K562 (cell line): ENCODE data around the gene ZFX. TPM values are rescaled to one million over a fixed set of nuclear protein-coding genes. Genes with fewer than 3 reads are reported as not detected.

Experiments used
- CTCFL ChIP-seq: IDR thresholded peaks from 2 replicates; pipeline ENCODE4 v1.6.1; 2011; ENCODE audit warnings: borderline replicate concordance, low read depth, mild to moderate bottlenecking, moderate library complexity, low read length; ENCODE audit not compliant: insufficient read depth, poor library complexity, severe bottlenecking
- CXXC5 ChIP-seq: fragments of 250-450 bp; sonication (Bioruptor Pico); IDR thresholded peaks from 2 replicates; pipeline ENCODE4 v1.8.0; 2022; ENCODE audit warnings: inconsistent platforms, mild to moderate bottlenecking, moderate library complexity
- GABPA ChIP-seq: fragments of 200-800 bp; sonication (Bioruptor generic); conservative IDR thresholded peaks from 2 replicates; pipeline ENCODE4 v1.6.1; 2016; ENCODE audit warnings: low read depth, missing genetic modification characterization, missing compliant biosample characterization
- GTF2E2 ChIP-seq: fragments of 200-800 bp; sonication (Bioruptor generic); IDR thresholded peaks from 2 replicates; pipeline ENCODE4 v1.6.1; 2016; ENCODE audit warnings: missing genetic modification characterization, missing compliant biosample characterization
- HNRNPLL ChIP-seq: fragments of 200-400 bp; formaldehyde crosslinking; IDR thresholded peaks from 2 replicates; pipeline ENCODE4 v1.6.1; 2017; ENCODE audit warnings: low read length, low read depth, mild to moderate bottlenecking; ENCODE audit not compliant: poor library complexity, severe bottlenecking
- POLR2A ChIP-seq: fragments of 450-650 bp; conservative IDR thresholded peaks from 2 replicates; pipeline ENCODE4 v1.6.1; 2016
- PYGO2 ChIP-seq: fragments of 450-650 bp; IDR thresholded peaks from 2 replicates; pipeline ENCODE4 v1.6.1; 2016; ENCODE audit warnings: mild to moderate bottlenecking, missing genetic modification characterization, moderate library complexity, missing compliant biosample characterization
- TFAP4 ChIP-seq: sonication (generic); formaldehyde crosslinking; IDR thresholded peaks from 2 replicates; pipeline ENCODE4 v1.8.0; 2022; ENCODE audit warnings: missing genetic modification reagents, mild to moderate bottlenecking, moderate library complexity, borderline replicate concordance
- XRCC3 ChIP-seq: fragments of 450-650 bp; IDR thresholded peaks from 2 replicates; pipeline ENCODE4 v1.6.1; 2017; ENCODE audit warnings: mild to moderate bottlenecking, moderate library complexity
- ZBTB12 ChIP-seq: fragments of 250-450 bp; sonication (Bioruptor Pico); IDR thresholded peaks from 2 replicates; pipeline ENCODE4 v1.4.0; 2020
- ZNF133 ChIP-seq: fragments of 250-450 bp; sonication (Bioruptor Pico); IDR thresholded peaks from 2 replicates; pipeline ENCODE4 v1.4.0; 2020; ENCODE audit warnings: mild to moderate bottlenecking
- polyA plus RNA-seq, 8 experiments: library from polyadenylated mRNA; depleted of rRNA in 4 of 8; stranded (reverse) in 5 of 8; unstranded in 3 of 8; fragments of >200 nt; fragmentation: Nextera tagmentation in 2 of 8; fragmentation: Illumina TruSeq in 1 of 8; extraction: Ambion mirVana in 2 of 8; extraction: Trizol in 1 of 8; gene quantifications; 2 replicates each; pipeline versions ENCODE4 v1.2.1 to v1.2.3, GENCODE V29; 2011 to 2014; ENCODE audit warnings: inconsistent platforms in 1 of 8, missing spikeins in 1 of 8
- total RNA-seq, 7 experiments: library from RNA; depleted of rRNA in 6 of 7; stranded (reverse); fragments of >200 nt in 6 of 7; fragmentation: Illumina TruSeq in 2 of 7; extraction: Trizol in 2 of 7; gene quantifications; 2 replicates each; pipeline versions ENCODE4 v1.2.1 to v1.2.3, GENCODE V29; 2011 to 2021; ENCODE audit warnings: low replicate concordance in 1 of 7
- TF ChIP-seq, protein P1 (sequence below): fragments of 250-450 bp; sonication (Bioruptor Pico); IDR thresholded peaks from 2 replicates; pipeline ENCODE4 v1.9.0; 2021; ENCODE audit warnings: mild to moderate bottlenecking, inconsistent platforms
- TF ChIP-seq, protein P2 (sequence below): fragments of 450-650 bp; IDR thresholded peaks from 2 replicates; pipeline ENCODE4 v1.6.1; 2014; ENCODE audit warnings: low read depth, mild to moderate bottlenecking, moderate library complexity, borderline replicate concordance
- TF ChIP-seq, protein P3 (sequence below): fragments of 450-650 bp; formaldehyde crosslinking; IDR thresholded peaks from 2 replicates; pipeline ENCODE4 v1.4.0; 2020; ENCODE audit warnings: mild to moderate bottlenecking, moderate library complexity
- TF ChIP-seq, protein P4 (sequence below): sonication (generic); formaldehyde crosslinking; IDR thresholded peaks from 2 replicates; pipeline ENCODE4 v1.8.1; 2023; ENCODE audit warnings: mild to moderate bottlenecking, missing genetic modification reagents

The ZFX gene
- total and polyA plus RNA-seq, 9 of the 15 experiments (the other 6 are each of a cell fraction or from before 2014, with no cell fraction given): 5.3 to 25.2 (median 11.4) TPM

DNA sequence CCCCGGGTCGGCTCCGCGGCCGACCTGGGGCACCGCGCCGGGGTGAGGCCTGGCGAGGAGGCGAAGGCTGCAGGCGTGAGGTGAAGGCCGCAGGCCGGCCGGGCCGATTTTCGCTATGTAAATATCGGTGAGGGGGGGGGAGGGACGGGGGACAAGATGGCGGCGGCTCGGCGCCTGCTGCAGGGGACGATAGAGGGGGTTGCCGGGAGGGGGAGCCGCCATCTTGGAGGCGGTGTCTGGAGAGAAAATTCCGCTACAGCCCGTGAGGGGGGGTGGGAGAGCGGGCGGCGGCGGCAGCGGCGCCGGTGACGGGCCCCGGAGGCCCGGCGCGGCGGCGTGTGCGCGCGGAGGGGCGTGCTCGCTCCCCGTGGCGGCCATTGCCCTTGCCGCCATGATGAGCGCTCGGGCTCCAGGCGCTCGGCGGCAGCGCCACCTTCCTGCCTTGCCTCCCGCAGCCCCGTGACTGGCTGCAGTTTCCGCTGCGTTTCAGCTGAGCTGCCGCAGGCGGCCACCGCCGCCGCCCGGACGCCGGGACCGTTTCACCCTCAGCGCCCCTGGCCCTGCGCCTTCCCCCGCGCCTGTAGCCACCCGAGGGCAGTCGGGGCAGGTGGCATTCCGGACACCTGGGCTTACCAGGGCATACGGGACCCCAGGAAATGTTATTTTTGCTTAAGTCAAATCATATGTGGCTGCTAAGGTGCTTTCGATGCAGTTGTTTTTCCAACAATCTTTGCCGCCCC, 692 bp downstream of the ZFX start (continued):
- TF ChIP-seq ZBTB12 (CRISPR knock-in tag): no peak
- TF ChIP-seq POLR2A: 0 out of 2 replicates have a peak, but pooled peaks have one; percentile 39
- peak; percentile 82 for TF ChIP-seq CXXC5 (CRISPR knock-in tag)
- TF ChIP-seq CTCFL: peak; percentile 56
- no peak for TF ChIP-seq PYGO2 (tag)
- TF ChIP-seq, protein P1, sequence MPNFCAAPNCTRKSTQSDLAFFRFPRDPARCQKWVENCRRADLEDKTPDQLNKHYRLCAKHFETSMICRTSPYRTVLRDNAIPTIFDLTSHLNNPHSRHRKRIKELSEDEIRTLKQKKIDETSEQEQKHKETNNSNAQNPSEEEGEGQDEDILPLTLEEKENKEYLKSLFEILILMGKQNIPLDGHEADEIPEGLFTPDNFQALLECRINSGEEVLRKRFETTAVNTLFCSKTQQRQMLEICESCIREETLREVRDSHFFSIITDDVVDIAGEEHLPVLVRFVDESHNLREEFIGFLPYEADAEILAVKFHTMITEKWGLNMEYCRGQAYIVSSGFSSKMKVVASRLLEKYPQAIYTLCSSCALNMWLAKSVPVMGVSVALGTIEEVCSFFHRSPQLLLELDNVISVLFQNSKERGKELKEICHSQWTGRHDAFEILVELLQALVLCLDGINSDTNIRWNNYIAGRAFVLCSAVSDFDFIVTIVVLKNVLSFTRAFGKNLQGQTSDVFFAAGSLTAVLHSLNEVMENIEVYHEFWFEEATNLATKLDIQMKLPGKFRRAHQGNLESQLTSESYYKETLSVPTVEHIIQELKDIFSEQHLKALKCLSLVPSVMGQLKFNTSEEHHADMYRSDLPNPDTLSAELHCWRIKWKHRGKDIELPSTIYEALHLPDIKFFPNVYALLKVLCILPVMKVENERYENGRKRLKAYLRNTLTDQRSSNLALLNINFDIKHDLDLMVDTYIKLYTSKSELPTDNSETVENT (CRISPR knock-in tag): peak; percentile 65
- TF ChIP-seq TFAP4 (CRISPR knock-in tag): peak; percentile 95
- peak; percentile 45 for TF ChIP-seq HNRNPLL
- TF ChIP-seq, protein P2, sequence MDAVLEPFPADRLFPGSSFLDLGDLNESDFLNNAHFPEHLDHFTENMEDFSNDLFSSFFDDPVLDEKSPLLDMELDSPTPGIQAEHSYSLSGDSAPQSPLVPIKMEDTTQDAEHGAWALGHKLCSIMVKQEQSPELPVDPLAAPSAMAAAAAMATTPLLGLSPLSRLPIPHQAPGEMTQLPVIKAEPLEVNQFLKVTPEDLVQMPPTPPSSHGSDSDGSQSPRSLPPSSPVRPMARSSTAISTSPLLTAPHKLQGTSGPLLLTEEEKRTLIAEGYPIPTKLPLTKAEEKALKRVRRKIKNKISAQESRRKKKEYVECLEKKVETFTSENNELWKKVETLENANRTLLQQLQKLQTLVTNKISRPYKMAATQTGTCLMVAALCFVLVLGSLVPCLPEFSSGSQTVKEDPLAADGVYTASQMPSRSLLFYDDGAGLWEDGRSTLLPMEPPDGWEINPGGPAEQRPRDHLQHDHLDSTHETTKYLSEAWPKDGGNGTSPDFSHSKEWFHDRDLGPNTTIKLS: no peak
- TF ChIP-seq ZNF133: no peak
- TF ChIP-seq, protein P3, sequence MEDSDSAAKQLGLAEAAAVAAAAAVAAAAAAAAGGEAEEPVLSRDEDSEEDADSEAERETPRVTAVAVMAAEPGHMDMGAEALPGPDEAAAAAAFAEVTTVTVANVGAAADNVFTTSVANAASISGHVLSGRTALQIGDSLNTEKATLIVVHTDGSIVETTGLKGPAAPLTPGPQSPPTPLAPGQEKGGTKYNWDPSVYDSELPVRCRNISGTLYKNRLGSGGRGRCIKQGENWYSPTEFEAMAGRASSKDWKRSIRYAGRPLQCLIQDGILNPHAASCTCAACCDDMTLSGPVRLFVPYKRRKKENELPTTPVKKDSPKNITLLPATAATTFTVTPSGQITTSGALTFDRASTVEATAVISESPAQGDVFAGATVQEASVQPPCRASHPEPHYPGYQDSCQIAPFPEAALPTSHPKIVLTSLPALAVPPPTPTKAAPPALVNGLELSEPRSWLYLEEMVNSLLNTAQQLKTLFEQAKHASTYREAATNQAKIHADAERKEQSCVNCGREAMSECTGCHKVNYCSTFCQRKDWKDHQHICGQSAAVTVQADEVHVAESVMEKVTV (CRISPR knock-in tag): 0 out of 2 replicates have a peak, but pooled peaks have one; percentile 21
- peak; percentile 75 for TF ChIP-seq GABPA (tag)
- TF ChIP-seq, protein P4, sequence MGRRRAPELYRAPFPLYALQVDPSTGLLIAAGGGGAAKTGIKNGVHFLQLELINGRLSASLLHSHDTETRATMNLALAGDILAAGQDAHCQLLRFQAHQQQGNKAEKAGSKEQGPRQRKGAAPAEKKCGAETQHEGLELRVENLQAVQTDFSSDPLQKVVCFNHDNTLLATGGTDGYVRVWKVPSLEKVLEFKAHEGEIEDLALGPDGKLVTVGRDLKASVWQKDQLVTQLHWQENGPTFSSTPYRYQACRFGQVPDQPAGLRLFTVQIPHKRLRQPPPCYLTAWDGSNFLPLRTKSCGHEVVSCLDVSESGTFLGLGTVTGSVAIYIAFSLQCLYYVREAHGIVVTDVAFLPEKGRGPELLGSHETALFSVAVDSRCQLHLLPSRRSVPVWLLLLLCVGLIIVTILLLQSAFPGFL: no peak
- no peak for TF ChIP-seq XRCC3
- TF ChIP-seq GTF2E2: peak; percentile 49; the same call in 1 of the 2 replicates
